Heart left ventricle (tissue), 16 donors: ENCODE data around the gene SPAG4. TPM values are rescaled to one million over a fixed set of nuclear protein-coding genes. Genes with fewer than 3 reads are reported as not detected.

Experiments used
- ATAC-seq, 4 donors: fragments of 200-7000 bp; cut with Tn5 transposase; one replicate each; pipeline ENCODE4 v1.9.1; 2020 to 2022; ENCODE audit warnings: moderate library complexity in 4 of 4, mild to moderate bottlenecking in 3 of 4, moderate number of reproducible peaks in 1 of 4
- DNase-seq, 5 donors: peaks; one replicate each; pipeline ENCODE4 v3.0.0-alpha.2; 2020
- H3K27ac ChIP-seq, 12 donors: fragments of 200-600 bp; sonication (generic) in 4 of 12; one replicate each; pipeline versions ENCODE4 v1.5.0 to v1.8.0; 2016 to 2022; ENCODE audit warnings: mild to moderate bottlenecking in 2 of 12
- H3K27me3 ChIP-seq, 9 donors: fragments of 200-600 bp; sonication (generic) in 2 of 9; one replicate each; pipeline versions ENCODE4 v1.5.1 to v1.8.0; 2016 to 2022; ENCODE audit warnings: mild to moderate bottlenecking in 3 of 9
- H3K36me3 ChIP-seq, 9 donors: fragments of 200-600 bp; sonication (generic) in 2 of 9; one replicate each; pipeline versions ENCODE4 v1.5.0 to v1.8.0; 2018 to 2022; ENCODE audit warnings: mild to moderate bottlenecking in 2 of 9
- H3K4me1 ChIP-seq, 12 donors: fragments of 200-600 bp; sonication (generic) in 4 of 12; one replicate each; pipeline versions ENCODE4 v1.5.0 to v1.8.0; 2016 to 2022; ENCODE audit warnings: mild to moderate bottlenecking in 3 of 12
- H3K4me3 ChIP-seq, 12 donors: fragments of 200-600 bp; sonication (generic) in 4 of 12; one replicate each; pipeline versions ENCODE4 v1.5.0 to v1.8.0; 2017 to 2022; ENCODE audit warnings: mild to moderate bottlenecking in 9 of 12, moderate library complexity in 4 of 12
- H3K9me3 ChIP-seq, 12 donors: fragments of 200-600 bp; sonication (generic) in 4 of 12; one replicate each; pipeline versions ENCODE4 v1.5.0 to v1.8.0; 2016 to 2022; ENCODE audit warnings: mild to moderate bottlenecking in 1 of 12
- CTCF ChIP-seq, 12 donors: fragments of 200-600 bp; sonication (generic) in 4 of 12; IDR thresholded peaks; one replicate each; pipeline versions ENCODE4 v1.5.0 to v1.8.0; 2018 to 2022; ENCODE audit warnings: antibody characterized with exemption in 12 of 12, mild to moderate bottlenecking in 5 of 12
- POLR2A ChIP-seq, 2 donors: fragments of 450-650 bp; IDR thresholded peaks; one replicate each; pipeline ENCODE4 v1.6.1; 2017; ENCODE audit warnings: antibody characterized with exemption in 2 of 2, mild to moderate bottlenecking in 2 of 2, moderate library complexity in 2 of 2
- WGBS, 4 donors: extraction: QIAGEN DNeasy Blood & Tissue Kit in 2 of 4; methylation state at CpG; one replicate each; pipeline versions ENCODE4 v1.1.5 to v1.1.7; 2013 to 2018; 5-methylcytosine and 5-hydroxymethylcytosine counted together
- intact Hi-C, 10 donors: fragments of 100-400 bp; cut with DNase I; formaldehyde crosslinking; loops; one replicate each; pipeline versions ENCODE4 v1.11.1 to v1.14.2; 2022
- polyA plus RNA-seq, 2 donors: library from polyadenylated mRNA; stranded (reverse); fragments of 200-250 nt; gene quantifications; one replicate each; pipeline ENCODE4 v1.2.3, GENCODE V29; 2013
- total RNA-seq, 9 donors: library from RNA; depleted of rRNA in 2 of 9; stranded (reverse); fragments of >200 nt in 2 of 9; fragmentation: NEBNext Ultra II Directional in 3 of 9; extraction: Animal tissue kit (Norgen Biotek cat#: 25700) in 3 of 9; gene quantifications; one replicate each; pipeline versions ENCODE4 v1.1.0 to v1.2.4, GENCODE V29; 2016 to 2023
- donor health status: ischemic (EF 13 %, LVEDD 7.1; RV severe dilation, severe dysfunction).
- donor health status: healthy with polysubstance abuse.
- donor health status: DM: no; HTN: yes; CAD: no.
- donor health status: DM: no; HTN: no; CAD: no.
- donor health status: ischemic (EF 25% LVEDD 6.9; RV normal size, moderate dysfunction).
- donor health status: ischemic (EF 25% LVEDD 5.7; RV mildly dilated, moderate dysfunction).
- donor health status: healthy.
- donor health status: DM: yes; HTN: yes; CAD: no.
- donor health status: ischemic (EF 35%, LVEDD 5.7; RV mildly dilated, moderate dysfunction).
- donor health status: nonischemic (EF 11% LVEDD 7.7; RV severe dilation, severe dysfunction).
- donor health status: DM: yes; HTN: yes; CAD: no.
- donor health status: PGD.
- donor health status: ischemic (EF 29% LVEDD 5.4; RV normal size, mild dysfunction).
- donor health status: nonischemic (EF 23%, LVEDD 6.1; RV moderate dilation, normal function).

Gene SPAG4
- total and polyA plus RNA-seq, 11 donors = 1.1 to 6.9 (median 4.5) TPM

- H3K27ac ChIP-seq = no peak overlapping the region
- H3K4me1 ChIP-seq = no peaks in the 10 kb centered on the region
- H3K27me3 ChIP-seq = no peaks in the 10 kb centered on the region
- ATAC-seq (no peak), DNase-seq (no peak)
- no peaks in the 10 kb centered on the region for H3K9me3 ChIP-seq
- peaks cover 0 to 89% (median 75%) of the 10 kb centered on the region in 9 donors for H3K36me3 ChIP-seq
- WGBS, 4 donors = 95 to 99% (median 97%) methylated on average over 8 of the region's 8 CpGs
- intact Hi-C loops = no loop called here
- TF ChIP-seq CTCF (IDR thresholded peaks at IDR 0.05) (no peak), POLR2A (IDR thresholded peaks at IDR 0.05) (no peak)
- no peak overlapping the region for H3K4me3 ChIP-seq
Observed at GRCh38 chr20:35627121-35627520, 11.5 kb downstream of the SPAG4 start.

GRCh38 chr20:35629427-35630145 is 14.0 kb downstream of the SPAG4 start:
- H3K27me3 ChIP-seq = no peaks in the 10 kb centered on the region
- ATAC-seq (no peak), DNase-seq (no peak)
- TF ChIP-seq POLR2A (IDR thresholded peaks at IDR 0.05) = no peak
- TF ChIP-seq CTCF (IDR thresholded peaks at IDR 0.05) = no peak
- intact Hi-C loops = no loop called here
- peaks cover 0 to 82% (median 76%) of the 10 kb centered on the region in 9 donors for H3K36me3 ChIP-seq
- H3K4me3 ChIP-seq = no peak overlapping the region
- WGBS, 4 donors = 87 to 98% (median 96%) methylated on average over 12 of the region's 12 CpGs
- H3K9me3 ChIP-seq = no peaks in the 10 kb centered on the region
- no peaks in the 10 kb centered on the region for H3K4me1 ChIP-seq
- no peak overlapping the region for H3K27ac ChIP-seq

DNA sequence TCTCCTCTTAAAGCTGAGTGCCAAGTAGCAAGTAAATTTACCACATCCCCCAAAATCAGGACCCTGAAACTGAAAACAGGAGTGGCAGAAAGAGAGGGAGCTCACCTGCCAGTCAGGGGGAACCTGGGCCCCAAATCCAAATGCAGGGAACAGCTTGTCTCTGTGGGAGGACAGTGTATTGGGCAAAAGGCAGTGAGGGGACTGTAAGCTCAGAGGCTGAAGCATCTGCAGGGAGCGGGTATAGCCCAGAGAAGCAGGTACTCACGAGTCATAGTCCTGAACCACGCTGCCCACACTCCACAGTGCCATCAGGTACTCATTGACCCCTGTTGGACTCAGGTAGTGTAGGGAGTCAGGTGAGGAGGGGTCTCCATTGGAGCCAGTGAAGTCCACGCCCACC is 15.0 kb downstream of the SPAG4 start:
- DNase-seq (no peak), ATAC-seq (no peak)
- WGBS, 4 donors = 90 to 96% (median 94%) methylated on average over 4 of the region's 4 CpGs
- no peaks in the 10 kb centered on the region for H3K27me3 ChIP-seq
- no peaks in the 10 kb centered on the region for H3K9me3 ChIP-seq
- TF ChIP-seq POLR2A (IDR thresholded peaks at IDR 0.05) (no peak), CTCF (IDR thresholded peaks at IDR 0.05) (no peak)
- peaks cover 0 to 10% (median 7%) of the 10 kb centered on the region in 12 donors for H3K4me1 ChIP-seq
- no peak overlapping the region for H3K4me3 ChIP-seq
- no peak overlapping the region for H3K27ac ChIP-seq
- peaks cover 0 to 72% (median 65%) of the 10 kb centered on the region in 9 donors for H3K36me3 ChIP-seq
- intact Hi-C loops = no loop called here

DNA sequence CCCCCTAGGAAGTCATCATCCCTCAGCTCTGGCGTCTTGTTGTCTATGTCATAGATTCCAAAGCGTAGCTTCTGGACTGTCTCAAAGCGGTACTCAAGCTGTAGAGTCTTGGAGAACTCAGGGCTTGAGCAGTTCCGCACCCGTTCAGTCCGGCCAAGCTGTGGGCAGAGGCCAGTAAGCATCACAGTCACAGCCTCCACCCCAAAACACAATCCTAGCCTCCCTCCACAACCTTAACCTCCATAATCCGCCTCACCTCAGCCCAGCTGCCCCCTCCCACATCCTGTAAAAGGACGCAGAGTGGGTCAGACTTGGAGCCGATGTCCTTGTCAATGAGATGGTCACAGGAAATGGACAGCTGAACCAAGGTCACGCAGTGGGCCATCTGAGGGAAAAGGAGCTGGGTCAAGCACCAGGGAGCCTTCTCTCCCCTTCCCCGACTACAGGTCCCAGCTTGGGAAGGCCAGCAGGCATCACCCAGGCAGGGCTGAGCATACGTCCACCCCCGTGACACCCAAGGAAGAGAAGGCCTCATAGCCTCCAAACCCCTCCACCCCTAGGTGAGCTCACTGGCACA is 17.0 kb downstream of the SPAG4 start:
- WGBS, 4 donors = 93 to 95% (median 94%) methylated on average over 12 to 13 of the region's 13 CpGs
- ATAC-seq = no peak
- Histone ChIP-seq H3K4me1 (peaks cover 0 to 29% (median 14%) of the 10 kb centered on the region in 12 donors), H3K4me3 (no peak overlapping the region), H3K9me3 (no peaks in the 10 kb centered on the region), H3K27me3 (no peaks in the 10 kb centered on the region), H3K27ac (no peak overlapping the region), H3K36me3 (peaks cover 0 to 52% (median 45%) of the 10 kb centered on the region in 9 donors)
- intact Hi-C loops = no loop called here
- DNase-seq = no peak
- no peak for TF ChIP-seq POLR2A (IDR thresholded peaks at IDR 0.05)
- TF ChIP-seq CTCF (IDR thresholded peaks at IDR 0.05) = no peak
